GM12891 (cell line): ENCODE measurements around the gene ZNF207.

Experiments
- PAX5 ChIP-seq: IDR thresholded peaks from 2 replicates; pipeline ENCODE4 v1.6.1; 2011; ENCODE audit warnings: low read length, moderate library complexity, mild to moderate bottlenecking; ENCODE audit not compliant: insufficient read depth, severe bottlenecking
- POLR2A ChIP-seq: IDR thresholded peaks from 2 replicates; pipeline ENCODE4 v1.6.1; 2011; ENCODE audit warnings: low read depth, low read length, control low read depth
- POLR2AphosphoS5 ChIP-seq: IDR thresholded peaks from 2 replicates; pipeline ENCODE4 v1.6.1; 2011; ENCODE audit warnings: low read depth, low read length, control low read depth
- POU2F2 ChIP-seq: IDR thresholded peaks from 2 replicates; pipeline ENCODE4 v1.6.1; 2011; ENCODE audit warnings: low read depth, mild to moderate bottlenecking, control low read depth, low read length, moderate library complexity
- SPI1 ChIP-seq: IDR thresholded peaks from 2 replicates; pipeline ENCODE4 v1.6.1; 2011; ENCODE audit warnings: low read depth, low read length, control low read depth
- TAF1 ChIP-seq: IDR thresholded peaks from 2 replicates; pipeline ENCODE4 v1.6.1; 2011; ENCODE audit warnings: low read depth, low read length, control low read depth

- TF ChIP-seq POLR2A (no peak), POLR2AphosphoS5 (no peak), PAX5 (no peak), TAF1 (no peak), SPI1 (no peak), POU2F2 (no peak)
These were observed 19.8 kb upstream of the ZNF207 start for GRCh38 chr17:32330147-32330546.
